T-helper 22 cell (primary cell): Measurements from ENCODE around the gene RIPOR2.
"Not testable (repeated sequence)": the region's sequence is repeated elsewhere in the genome, so short reads cannot be mapped to it uniquely, and the experiment has no call there.

Source experiments
- DNase-seq: peaks from one replicate; pipeline ENCODE4 v3.0.0-alpha.2; 2020; ENCODE audit warnings: low read depth

RIPOR2 gene

DNA sequence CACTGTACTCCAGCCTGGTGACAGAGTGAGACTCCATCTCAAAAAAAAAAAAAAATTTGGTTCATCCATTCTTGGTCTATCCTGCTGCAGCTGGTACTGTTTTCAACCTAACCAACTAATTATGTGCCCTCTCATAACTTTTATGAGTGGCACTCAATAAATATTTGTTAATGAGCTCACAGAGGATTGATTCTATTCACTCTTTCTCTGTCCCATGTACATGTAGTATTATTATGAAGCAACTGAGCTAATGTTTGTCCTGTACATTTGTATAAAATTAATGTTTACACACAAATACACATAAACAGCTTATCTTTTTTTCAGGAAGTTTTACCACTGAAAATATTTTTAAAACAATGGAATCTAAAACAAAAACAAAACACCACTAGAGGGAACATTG, 10.1 kb downstream of the RIPOR2 start:
- no peak for DNase-seq

DNA sequence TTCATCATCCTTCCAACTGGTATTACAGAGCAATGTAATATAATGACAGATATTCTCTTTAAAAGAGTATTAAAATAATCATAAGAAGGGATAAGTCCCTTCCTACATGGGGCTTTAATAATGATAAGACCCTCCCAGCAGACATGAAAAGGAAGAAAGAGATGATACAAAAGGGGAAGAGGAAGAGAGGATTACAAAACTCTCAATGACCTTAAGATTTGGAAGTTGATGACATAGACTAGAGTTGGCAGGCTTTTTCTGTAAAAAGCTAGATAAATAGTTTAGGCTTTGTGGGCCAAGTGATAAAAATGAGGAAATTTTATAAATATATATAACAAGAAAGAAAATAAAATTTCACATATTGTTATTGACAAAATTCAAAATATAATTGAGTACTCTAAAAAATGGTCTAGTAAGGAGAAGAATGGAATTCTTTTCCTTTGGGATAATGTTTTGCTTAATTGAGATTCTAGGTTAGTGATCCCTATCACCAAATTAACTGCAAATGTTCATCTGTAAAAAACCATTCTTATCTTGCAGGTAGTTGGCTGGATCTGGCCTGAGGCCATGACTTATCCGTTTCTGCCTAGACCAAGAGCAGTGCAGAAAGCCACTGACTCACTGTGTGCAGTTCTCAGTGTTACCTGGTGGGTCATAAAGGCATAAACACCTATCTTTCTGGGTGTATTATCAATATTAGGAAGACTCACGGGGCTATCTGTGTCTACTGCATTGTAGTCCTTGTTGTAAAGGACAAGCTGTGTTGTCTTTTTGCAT, 11.0 kb downstream of the RIPOR2 start:
- no peak for DNase-seq

DNA sequence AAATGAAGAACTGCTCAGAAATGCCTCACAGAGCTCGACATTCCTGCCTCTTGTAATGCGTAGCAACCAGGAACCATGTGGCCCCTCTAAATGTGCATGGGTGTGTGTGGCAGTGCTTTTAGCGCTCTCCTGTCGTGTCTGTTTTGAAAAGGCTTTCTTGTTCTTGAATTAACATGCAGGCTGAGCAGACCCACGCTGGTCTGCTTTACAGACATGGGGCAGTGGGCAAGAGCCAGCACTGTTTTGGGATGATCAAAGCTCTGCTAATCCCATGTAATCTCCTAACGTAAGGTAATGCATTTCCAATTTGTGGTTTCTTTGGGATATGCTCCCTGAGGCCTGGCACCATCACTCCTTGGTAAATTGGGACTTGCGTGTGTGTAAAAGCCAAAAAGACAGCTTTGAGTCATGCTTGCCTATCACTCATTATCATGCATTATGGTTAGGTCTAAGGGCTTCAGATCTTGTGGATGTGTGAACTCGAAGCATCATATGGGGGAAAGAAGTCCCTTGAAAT, 11.8 kb downstream of the RIPOR2 start:
- DNase-seq, result no peak

DNA sequence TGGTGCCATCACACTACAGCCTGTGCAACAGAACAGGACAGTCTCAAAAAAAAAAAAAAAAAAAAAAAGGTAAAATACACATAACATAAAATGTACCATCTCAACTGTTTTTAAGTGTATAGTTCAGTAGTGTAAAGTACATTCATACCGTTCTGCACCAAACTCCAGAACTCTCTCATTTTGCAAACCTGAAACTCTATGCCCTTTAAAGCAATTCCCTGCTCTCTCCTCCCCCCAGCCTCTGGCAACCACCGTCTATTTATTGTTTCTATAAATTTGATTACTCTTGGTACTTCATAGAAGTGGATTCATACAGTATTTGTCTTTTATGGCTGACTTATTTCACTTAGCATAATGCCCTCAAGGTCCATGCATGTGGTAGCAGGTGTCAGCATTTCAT, 12.9 kb downstream of the RIPOR2 start:
- no peak for DNase-seq

DNA sequence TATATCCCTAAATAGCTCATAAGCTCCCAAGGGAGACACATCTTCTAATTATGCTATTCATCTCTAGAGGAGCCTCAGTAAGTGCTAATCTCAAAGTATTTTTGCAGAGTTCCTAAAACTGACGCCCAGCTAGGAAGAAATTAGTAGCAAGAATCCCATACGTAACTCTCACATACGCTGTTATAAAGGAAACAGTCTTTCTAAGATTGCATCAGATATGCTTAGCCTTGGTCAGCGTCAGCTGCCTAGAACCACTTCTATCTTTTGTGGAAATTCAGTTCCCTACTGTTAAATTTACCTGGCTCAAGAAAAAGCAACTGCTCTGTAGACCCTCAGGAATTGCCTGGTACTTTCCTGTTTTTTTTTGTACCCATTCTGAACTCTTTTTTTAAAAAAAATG, 13.6 kb downstream of the RIPOR2 start:
- no peak for DNase-seq

DNA sequence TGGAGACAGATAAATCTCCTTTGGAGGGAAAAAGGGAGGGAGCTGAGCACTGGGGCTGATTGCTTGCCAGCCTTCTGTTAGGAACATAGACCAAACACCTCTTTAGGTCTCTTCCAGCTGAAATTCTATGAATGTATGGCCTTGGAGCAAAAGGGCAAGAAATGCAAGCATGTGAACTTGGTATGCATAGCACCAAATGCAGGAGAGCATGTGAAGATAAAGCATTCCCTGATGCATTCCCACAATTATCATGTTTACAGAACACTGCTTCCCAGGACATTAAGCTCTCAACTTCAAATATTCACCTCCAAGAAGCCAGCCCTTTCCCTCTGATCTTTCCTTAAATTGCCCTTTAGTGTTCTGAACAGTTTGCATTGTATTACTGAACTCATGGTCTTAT, 15.6 kb downstream of the RIPOR2 start:
- no peak for DNase-seq

DNA sequence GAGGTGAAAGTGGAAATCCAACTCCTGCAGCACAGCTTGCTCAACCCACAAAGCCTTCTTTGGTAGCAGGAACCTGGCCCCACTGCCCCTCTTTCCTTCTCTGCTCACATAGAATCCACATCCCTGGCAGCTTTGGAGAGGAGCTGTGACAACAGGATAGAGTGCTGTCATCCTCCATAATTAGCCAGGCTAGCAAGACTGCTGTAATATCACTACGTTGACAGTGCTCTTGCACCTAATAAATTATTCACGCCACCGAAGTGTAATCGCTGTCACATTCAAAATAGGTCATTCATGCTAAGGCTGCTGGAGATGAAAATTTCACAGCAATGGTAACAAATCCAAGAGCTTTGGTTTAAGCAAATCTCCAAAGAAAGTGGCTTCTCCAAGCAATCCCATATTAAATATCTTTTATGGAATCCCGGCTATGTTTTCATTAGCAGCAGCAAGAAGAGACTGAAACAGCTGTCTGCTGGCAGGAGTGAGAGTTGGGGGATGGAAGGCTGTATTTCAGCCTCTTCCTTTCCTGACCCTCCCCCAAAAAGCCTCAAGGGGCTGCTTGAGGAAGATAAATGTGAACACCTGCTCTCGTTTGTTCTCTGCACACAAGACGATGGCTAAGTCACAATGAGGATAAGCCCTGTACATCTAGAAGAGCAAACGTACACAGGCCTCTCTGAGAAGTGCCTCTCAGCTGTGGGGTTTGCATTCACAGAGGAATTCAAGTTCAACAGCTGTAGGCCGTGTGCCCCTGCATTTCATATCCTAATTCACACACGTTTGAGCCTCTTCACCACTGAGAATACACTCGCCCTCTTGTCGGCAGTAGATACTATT, 16.5 kb downstream of the RIPOR2 start:
- DNase-seq, result no peak

DNA sequence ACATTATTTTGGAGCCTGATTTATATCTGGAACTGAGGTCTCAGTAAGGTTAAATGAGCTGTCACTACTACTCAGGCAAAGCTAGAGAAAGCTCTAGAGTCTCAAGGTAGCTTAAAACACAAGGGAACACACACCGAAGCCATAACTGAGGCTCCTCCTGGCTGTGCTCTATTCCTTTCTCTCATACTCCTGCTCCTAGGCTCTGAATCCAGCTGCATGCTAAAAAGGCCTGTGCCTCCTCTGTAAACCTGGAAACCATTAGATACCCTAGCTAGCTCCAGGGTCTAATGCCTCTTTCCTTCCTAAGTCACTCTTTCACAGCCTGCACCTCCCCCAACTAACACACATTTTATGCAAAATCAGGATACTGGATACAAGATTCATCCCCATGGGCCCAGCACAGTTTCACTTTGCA, 17.1 kb downstream of the RIPOR2 start:
- no peak for DNase-seq

DNA sequence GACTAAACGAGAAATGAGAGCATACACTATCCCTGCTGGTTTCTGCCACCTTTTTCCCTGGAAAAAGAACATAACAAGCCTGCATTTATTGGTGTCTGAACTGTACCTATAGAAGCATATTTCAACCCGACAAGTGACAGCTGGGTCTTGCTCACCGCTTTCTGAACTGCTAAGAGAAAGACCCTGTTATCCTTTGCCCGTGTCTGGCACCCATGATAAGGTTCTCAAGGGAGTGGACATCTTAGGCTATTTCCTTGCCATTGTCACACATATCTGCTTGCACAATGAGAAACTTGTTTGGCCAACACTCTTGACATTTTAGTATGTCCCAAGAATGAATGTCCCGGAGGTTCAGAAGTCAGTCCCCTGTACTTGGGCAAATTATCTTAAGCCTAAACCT, 19.3 kb downstream of the RIPOR2 start:
- DNase-seq, result no peak

DNA sequence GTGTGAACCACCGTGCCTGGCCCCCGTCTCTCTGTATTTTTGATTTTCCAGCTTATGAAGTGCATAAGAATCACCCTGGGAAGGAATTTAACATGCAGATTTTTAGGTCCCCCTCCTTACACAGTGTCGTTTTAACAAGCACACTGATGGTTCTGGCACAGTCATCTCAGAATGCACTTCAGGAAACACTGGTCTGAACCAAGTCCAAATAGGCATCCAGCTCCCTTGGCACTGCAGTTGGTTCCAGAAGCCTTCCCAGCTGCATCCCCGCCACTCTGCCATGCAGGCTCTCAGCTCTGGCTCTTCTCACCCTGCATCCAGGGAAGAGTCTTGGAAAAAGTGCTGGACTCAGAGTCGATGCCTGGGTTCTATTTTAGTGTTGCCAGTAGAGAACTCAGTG, 20.1 kb downstream of the RIPOR2 start:
- no peak for DNase-seq

DNA sequence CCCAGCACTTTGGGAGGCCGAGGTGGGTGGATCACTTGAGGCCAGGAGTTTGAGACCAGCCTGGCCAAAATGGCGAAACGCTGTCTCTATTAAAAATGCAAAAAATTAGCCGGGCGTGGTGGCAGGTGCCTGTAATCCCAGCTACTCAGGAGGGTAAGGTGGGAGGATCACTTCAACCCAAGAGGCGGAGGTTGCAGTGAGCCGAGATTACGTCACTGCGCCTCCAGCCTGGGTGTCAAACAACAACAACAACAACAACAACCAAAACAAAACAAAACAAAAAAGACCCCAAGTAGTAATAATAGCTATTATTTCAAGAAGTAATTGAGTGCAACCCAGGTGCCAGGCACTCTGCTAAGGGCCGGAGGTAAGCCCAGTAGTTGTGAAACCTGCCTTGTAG, 21.7 kb downstream of the RIPOR2 start:
- DNase-seq, result not testable (repeated sequence)

DNA sequence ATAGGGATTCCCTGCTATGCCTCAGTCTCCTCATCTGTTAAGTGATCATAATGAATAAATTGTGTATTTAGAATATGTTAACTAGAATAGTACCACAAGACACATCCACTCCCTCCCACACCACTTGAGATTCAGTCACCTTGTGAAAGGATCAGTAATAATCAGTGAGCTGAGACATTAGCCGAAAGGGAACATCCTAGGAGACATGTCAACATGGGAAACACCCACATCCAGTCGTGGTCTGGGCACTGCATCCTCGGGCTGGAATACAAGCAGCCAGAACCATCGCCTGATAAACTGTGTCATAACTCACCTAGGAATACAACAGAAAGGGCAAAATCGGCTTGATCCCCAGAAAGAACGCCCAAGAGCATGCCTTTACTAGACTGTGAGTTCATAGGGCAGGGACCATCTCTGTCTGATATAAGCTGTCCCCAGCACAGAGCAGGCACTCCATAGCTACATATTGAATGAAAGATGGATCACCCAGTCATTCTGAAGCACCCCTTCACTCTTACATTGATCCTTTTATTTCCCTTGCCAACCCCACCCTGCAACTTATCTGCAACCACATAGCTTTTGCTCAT, 23.9 kb downstream of the RIPOR2 start:
- no peak for DNase-seq

DNA sequence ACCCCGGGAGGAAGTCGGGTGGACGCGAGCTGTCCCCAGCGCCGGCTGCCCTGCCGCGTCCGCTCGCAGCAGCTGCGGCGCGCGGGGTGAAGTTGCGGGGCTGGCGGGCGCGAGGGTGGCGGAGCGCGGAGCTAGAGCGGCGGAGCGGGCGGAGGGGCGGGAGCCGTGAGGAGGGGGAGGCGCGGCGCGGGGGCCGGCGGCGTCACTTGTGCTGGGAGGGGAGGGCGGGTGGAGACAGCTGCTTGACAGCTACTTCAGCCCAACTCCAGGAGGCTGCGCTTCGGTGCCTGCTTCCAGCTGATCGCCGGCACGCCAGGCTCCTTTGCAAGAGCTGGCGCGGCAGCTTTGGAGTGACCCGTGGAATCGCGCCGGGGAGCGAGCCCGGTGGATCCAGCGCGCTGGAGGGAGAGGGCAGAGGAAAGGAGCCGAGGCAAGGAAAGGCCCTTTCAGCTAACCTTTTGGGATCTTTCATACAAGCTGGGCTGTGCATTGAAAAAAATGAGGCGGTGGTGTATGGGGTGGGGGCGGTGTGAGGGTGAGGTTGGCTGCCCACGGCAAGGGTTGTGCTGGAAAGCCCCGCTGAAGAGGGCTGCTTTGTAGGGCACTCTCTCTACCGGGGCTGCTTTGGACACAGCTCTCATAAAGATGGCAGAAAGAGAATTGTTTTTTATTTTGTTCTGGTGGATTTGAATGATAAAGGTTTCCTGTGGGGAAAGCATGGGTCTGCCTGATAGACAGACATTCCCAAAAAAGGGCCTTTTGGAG, 24.6 kb downstream of the RIPOR2 start:
- DNase-seq, result peak; percentile 49

DNA sequence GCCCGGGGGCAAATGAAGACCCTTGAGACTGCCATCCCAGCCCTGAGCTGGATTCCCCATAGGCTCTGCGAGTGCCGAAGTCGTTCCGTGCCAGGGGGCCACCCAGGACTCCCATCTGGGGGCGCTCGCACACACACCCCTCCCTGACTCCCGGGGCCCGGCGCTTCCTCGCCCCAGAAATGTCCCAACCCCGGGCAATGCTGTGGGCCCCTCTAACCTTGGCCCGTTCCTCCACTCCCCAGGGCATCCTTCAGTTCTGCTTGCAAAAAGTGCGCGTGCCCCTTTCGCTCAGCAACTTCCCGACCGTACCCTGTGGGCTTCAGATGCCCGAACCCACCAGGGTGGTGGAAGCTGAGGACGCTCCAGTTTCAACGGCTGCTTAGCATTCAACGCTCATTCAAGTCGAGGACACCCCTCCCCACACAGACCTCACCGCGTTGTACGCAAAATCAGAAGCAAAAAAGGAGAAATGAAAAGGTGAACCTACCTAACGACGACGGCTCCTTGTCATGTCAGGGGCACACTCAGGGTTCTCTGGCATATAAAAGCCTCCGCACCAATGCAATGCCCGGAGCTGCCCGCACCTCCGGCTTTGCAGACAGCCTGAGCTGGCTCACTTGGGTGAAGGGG, 25.3 kb downstream of the RIPOR2 start:
- DNase-seq, result no peak

DNA sequence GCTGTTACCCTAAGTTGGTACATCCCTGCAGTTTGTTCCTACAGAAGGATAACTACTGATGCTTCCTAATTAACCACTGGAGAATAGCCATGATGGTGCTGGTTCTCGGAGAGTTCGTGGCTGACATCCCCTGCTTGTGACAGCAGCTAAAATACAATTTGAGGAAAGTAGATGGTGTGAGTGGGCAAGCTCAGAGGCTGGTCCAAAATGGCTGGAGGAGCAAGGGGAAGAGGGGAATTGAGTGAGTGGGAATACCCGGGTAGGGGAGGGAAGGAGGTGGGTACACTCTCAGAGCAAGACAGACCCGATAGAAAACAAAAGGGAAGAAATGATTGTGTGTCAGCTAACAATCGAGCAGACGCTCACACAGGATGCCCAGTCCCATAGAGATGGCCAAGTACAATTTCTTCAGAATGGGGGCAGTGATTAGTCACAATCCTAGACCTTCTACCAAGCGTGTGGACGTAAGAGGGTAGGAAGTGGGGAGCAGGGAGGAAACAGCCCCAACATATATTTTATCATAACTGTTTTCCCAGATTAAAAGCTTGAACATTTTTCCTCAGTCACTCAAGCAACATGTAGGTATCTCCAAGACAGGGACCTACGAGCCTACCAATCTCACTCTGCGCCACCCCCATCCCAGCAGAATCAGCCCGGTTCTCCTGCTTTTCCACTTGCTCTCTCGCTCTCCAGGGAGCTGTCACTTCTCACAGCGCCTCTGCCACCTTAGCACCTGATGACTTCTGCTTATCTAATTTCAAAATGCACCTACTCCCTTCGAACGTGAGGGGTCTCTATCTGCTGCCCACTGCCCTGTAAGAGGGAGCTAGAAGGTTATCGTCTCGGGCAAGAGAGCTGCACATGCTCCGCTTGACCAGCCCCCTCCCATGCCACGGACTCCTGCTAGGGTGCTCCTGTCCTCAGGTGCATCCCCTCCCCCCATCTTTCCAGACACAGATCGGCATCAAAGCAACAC, 26.2 kb downstream of the RIPOR2 start:
- no peak for DNase-seq

DNA sequence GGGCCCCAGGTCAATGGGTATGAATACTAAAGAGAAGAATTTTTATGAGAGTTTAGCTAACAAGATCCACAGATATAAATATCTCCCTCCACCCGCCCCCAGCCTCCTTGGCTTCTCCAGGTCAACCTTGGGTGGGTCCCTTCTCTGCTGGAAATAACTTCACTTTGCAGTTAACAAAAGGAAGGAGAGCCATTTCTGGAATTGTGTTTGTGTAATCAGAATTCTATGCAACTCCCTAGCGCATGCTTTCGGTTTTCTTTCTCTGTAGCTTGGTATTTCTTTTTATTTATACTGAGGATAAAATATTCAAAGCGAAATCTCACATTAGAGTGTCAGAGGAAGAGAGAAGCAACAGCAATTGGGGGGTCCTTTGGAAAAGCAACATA, 27.1 kb downstream of the RIPOR2 start:
- no peak for DNase-seq

DNA sequence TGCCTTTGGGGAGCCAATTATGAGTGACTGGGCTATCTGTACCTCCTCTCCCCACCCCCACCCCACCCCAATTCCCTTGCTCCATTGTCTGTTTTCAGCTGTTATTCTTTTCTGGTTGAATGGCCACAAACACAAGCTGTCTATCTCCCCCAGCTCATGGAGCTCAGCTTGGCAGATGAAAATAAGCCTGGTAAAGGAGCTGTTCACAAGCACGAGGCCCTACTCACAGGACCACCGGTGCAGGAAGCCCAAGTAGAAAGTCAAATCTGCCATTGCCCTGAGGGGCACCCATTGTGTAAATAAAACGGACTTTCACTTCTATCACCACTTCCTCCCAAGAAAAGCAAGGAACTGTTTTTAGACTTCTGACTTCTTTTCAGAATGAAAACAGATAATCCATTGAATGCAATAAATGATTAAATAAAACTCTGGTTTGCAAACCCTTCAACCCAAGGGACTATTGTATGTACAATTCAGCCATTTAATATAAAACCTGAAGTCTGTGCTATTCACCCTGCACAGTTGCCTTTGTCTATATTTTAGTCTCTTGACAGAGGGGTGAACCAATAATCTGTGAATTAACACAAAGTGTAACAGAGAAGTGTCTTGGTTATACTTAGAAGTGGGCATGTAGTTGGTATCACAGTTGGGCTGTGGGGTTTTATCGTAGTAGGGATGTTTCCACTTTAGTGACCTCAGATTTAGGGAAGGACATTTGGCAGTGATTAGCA, 27.7 kb downstream of the RIPOR2 start:
- DNase-seq, result no peak

DNA sequence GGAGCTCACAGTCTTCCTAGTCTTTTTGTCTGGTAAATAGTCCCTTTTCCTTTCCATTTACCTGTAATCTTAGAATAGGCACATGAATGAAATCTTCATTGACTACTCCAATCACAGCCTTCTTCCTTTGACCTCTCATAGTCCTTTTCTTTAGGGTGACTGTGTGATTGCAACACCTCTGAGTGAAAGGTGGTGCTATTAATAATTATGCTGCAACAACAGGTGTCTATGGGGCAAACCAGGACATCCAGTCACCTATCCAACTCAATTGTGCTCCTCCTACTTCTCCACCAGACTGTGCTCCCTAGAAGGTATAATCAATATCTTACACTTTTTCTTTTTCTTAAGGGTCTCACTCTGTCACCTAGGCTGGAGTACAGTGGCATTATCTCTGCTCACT, 29.4 kb downstream of the RIPOR2 start:
- no peak for DNase-seq

DNA sequence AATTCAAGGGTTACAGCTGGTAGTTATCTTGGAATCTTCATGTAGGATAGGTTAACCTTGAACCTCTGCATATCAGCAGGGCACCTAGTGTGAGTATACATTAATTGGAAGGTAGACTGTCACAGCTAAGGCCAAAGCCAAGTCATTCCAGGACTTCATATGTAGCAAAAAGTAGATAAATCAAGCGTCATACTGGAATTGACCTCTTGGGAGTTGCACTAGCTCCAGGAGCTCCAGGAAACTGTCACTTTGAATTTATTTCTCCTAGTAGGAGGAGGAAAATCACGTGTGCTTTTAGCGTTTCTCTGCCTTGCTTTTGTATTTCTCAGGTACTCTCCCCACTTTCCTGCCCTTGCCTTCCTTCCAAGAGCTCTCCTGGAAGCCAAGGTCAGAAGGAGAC, 30.3 kb downstream of the RIPOR2 start:
- DNase-seq, result no peak

DNA sequence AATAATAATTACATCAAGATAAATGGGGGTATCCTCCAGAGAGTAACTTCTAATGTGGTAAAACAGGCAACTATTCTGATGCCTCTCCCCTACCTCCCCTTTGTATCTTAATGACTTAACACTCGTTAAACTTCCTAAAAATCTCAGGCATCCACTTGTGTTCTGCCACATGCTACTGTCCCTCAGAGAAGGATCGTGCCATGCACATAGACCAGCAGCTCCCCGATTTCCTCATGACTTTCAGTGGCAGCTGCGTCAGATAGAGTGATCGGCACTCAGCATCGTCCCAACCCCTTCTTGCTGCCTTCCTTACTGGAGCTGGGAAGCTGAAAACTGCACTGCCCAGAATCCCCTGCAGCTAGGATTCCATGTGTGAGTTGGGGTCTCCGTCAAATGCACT, 32.1 kb downstream of the RIPOR2 start:
- no peak for DNase-seq
